HG03460 (cell line): Measurements from ENCODE around the gene CDK5R1.

Source experiments
- ATAC-seq: cut with Tn5 transposase; IDR thresholded peaks from one replicate; pipeline ENCODE4 v1.9.1; 2021; ENCODE audit not compliant: unreplicated experiment

The CDK5R1 gene

GRCh38 chr17:32470405-32471167, 16.2 kb upstream of the CDK5R1 start:
- no peak for ATAC-seq

- ATAC-seq = no peak
Observed at GRCh38 chr17:32471652-32472051, 15.1 kb upstream of the CDK5R1 start.

GRCh38 chr17:32475258-32475657, 11.5 kb upstream of the CDK5R1 start:
- ATAC-seq = no peak

- no peak for ATAC-seq
Observed at GRCh38 chr17:32477220-32477619, 9.6 kb upstream of the CDK5R1 start.

- no peak for ATAC-seq
Observed at GRCh38 chr17:32479074-32479617, 7.6 kb upstream of the CDK5R1 start.

- ATAC-seq = no peak
Observed at GRCh38 chr17:32481193-32481592, 5.6 kb upstream of the CDK5R1 start.

- ATAC-seq = no peak
Observed at GRCh38 chr17:32482568-32483320, 4.0 kb upstream of the CDK5R1 start.

GRCh38 chr17:32483451-32484019, 3.3 kb upstream of the CDK5R1 start:
- no peak for ATAC-seq

- ATAC-seq = no peak
Observed at GRCh38 chr17:32484041-32484461, 2.7 kb upstream of the CDK5R1 start.

GRCh38 chr17:32484628-32485027, 2.2 kb upstream of the CDK5R1 start:
- no peak for ATAC-seq

GRCh38 chr17:32485261-32486110, 1.3 kb upstream of the CDK5R1 start:
- ATAC-seq = no peak

- ATAC-seq = peak; percentile 36
Observed at GRCh38 chr17:32486111-32486700, 587 bp upstream of the CDK5R1 start.

- ATAC-seq = no peak
Observed at GRCh38 chr17:32487473-32488176, 832 bp downstream of the CDK5R1 start.

GRCh38 chr17:32488177-32488542, 1.4 kb downstream of the CDK5R1 start:
- ATAC-seq = no peak

GRCh38 chr17:32488604-32489180, 1.9 kb downstream of the CDK5R1 start:
- ATAC-seq = no peak

GRCh38 chr17:32489320-32490100, 2.7 kb downstream of the CDK5R1 start:
- ATAC-seq = no peak

- no peak for ATAC-seq
Observed at GRCh38 chr17:32490101-32490482, 3.3 kb downstream of the CDK5R1 start.

GRCh38 chr17:32491371-32492263, 4.8 kb downstream of the CDK5R1 start:
- no peak for ATAC-seq
